HepG2 (cell line): ENCODE measurements around the gene ECM1. TPM values are rescaled to one million over a fixed set of nuclear protein-coding genes. Genes with fewer than 3 reads are reported as not detected.

Experiments used
- ASH2L ChIP-seq: fragments of 300-600, 200-600 bp; sonication (generic); IDR thresholded peaks from 2 replicates; pipeline ENCODE4 v1.7.0; 2017; ENCODE audit warnings: low read depth, mild to moderate bottlenecking, moderate library complexity, mixed read lengths, low read length; ENCODE audit not compliant: insufficient read length
- BRD4 ChIP-seq: sonication (generic); formaldehyde crosslinking; IDR thresholded peaks from 2 replicates; pipeline ENCODE4 v1.4.0; 2020; ENCODE audit warnings: missing genetic modification reagents
- HIVEP1 ChIP-seq: sonication (generic); formaldehyde crosslinking; IDR thresholded peaks from 2 replicates; pipeline ENCODE4 v1.4.0; 2020; ENCODE audit warnings: mild to moderate bottlenecking, missing genetic modification reagents
- HNF4A ChIP-seq: sonication (generic); formaldehyde crosslinking; IDR thresholded peaks from 2 replicates; pipeline ENCODE4 v1.4.0; 2020; ENCODE audit warnings: missing genetic modification reagents
- HNRNPLL ChIP-seq: fragments of 200-400 bp; formaldehyde crosslinking; IDR thresholded peaks from 2 replicates; pipeline ENCODE4 v1.6.1; 2017; ENCODE audit warnings: mild to moderate bottlenecking, low read depth, low read length; ENCODE audit not compliant: poor library complexity, severe bottlenecking
- MEF2D ChIP-seq: sonication (generic); formaldehyde crosslinking; IDR thresholded peaks from 2 replicates; pipeline ENCODE4 v1.5.1; 2020; ENCODE audit warnings: mild to moderate bottlenecking, missing genetic modification reagents
- NKX3-1 ChIP-seq: sonication (generic); formaldehyde crosslinking; IDR thresholded peaks from 2 replicates; pipeline ENCODE4 v1.5.0; 2020; ENCODE audit warnings: missing genetic modification reagents
- PAF1 ChIP-seq: IDR thresholded peaks from 2 replicates; pipeline ENCODE4 v1.6.1; 2016; ENCODE audit warnings: missing genetic modification reagents, missing compliant biosample characterization
- PHF21A ChIP-seq: sonication (generic); formaldehyde crosslinking; IDR thresholded peaks from 2 replicates; pipeline ENCODE4 v1.5.0; 2020; ENCODE audit warnings: mild to moderate bottlenecking, missing genetic modification reagents
- SMARCE1 ChIP-seq: fragments of 450-650 bp; IDR thresholded peaks from 2 replicates; pipeline ENCODE4 v1.6.1; 2017; ENCODE audit warnings: borderline replicate concordance
- WIZ ChIP-seq: sonication (generic); formaldehyde crosslinking; IDR thresholded peaks from 2 replicates; pipeline ENCODE4 v1.5.1; 2020; ENCODE audit warnings: mild to moderate bottlenecking, missing genetic modification reagents
- ZFP90 ChIP-seq: sonication (generic); formaldehyde crosslinking; IDR thresholded peaks from 2 replicates; pipeline ENCODE4 v1.8.0; 2022; ENCODE audit warnings: missing genetic modification reagents, mild to moderate bottlenecking, inconsistent platforms, borderline replicate concordance
- ZNF230 ChIP-seq: sonication (generic); formaldehyde crosslinking; IDR thresholded peaks from 2 replicates; pipeline ENCODE4 v1.4.0; 2020; ENCODE audit warnings: mild to moderate bottlenecking, missing genetic modification reagents
- ZNF234 ChIP-seq: sonication (generic); formaldehyde crosslinking; conservative IDR thresholded peaks from 2 replicates; pipeline ENCODE4 v1.5.1; 2020; ENCODE audit warnings: mild to moderate bottlenecking, missing genetic modification reagents
- ZNF24 ChIP-seq: fragments of 450-650 bp; IDR thresholded peaks from 2 replicates; pipeline ENCODE4 v1.6.1; 2017; ENCODE audit warnings: antibody characterized with exemption, mild to moderate bottlenecking
- ZNF569 ChIP-seq: sonication (generic); formaldehyde crosslinking; IDR thresholded peaks from 2 replicates; pipeline ENCODE4 v1.5.0; 2020; ENCODE audit warnings: mild to moderate bottlenecking, missing genetic modification reagents, moderate library complexity, borderline replicate concordance
- ZNF777 ChIP-seq: sonication (generic); formaldehyde crosslinking; IDR thresholded peaks from 2 replicates; pipeline ENCODE4 v1.4.0; 2020; ENCODE audit warnings: missing genetic modification reagents
- ZNF879 ChIP-seq: sonication (generic); formaldehyde crosslinking; IDR thresholded peaks from 2 replicates; pipeline ENCODE4 v1.8.1; 2023; ENCODE audit warnings: missing genetic modification reagents
- ZSCAN12 ChIP-seq: sonication (generic); formaldehyde crosslinking; IDR thresholded peaks from 2 replicates; pipeline ENCODE4 v1.9.0; 2021; ENCODE audit warnings: mild to moderate bottlenecking, missing genetic modification reagents
- polyA plus RNA-seq, 8 experiments: library from polyadenylated mRNA; depleted of rRNA in 3 of 8; stranded (reverse) in 7 of 8; unstranded in 1 of 8; fragments of >200 nt; fragmentation: Illumina TruSeq in 4 of 8; extraction: Trizol in 4 of 8; gene quantifications; 2 replicates each; pipeline versions ENCODE4 v1.2.1 to v1.2.3, GENCODE V29; 2011 to 2016; ENCODE audit warnings: low read depth in 4 of 8, missing spikeins in 1 of 8, mixed read lengths in 1 of 8; ENCODE audit not compliant: insufficient read depth in 1 of 8
- total RNA-seq, 5 experiments: library from RNA; depleted of rRNA; stranded (reverse); fragments of >200 nt; fragmentation: Illumina TruSeq; extraction: Trizol; gene quantifications; 2 replicates each; pipeline ENCODE4 v1.2.3, GENCODE V29; 2016; ENCODE audit warnings: low read depth in 1 of 5
- TF ChIP-seq, protein P1 (sequence below): IDR thresholded peaks from 2 replicates; pipeline ENCODE4 v1.6.1; 2016; ENCODE audit warnings: mild to moderate bottlenecking, missing biosample characterization, missing genetic modification reagents
- TF ChIP-seq, protein P2 (sequence below): IDR thresholded peaks from 2 replicates; pipeline ENCODE4 v1.6.1; 2012; ENCODE audit warnings: low read length, improper control_type of control experiment
- TF ChIP-seq, protein P3 (sequence below): sonication (generic); formaldehyde crosslinking; IDR thresholded peaks from 2 replicates; pipeline ENCODE4 v1.5.0; 2020; ENCODE audit warnings: missing genetic modification reagents, mild to moderate bottlenecking, borderline replicate concordance
- TF ChIP-seq, protein P4 (sequence below): sonication (generic); formaldehyde crosslinking; IDR thresholded peaks from 2 replicates; pipeline ENCODE4 v1.4.0; 2020; ENCODE audit warnings: missing genetic modification reagents, low read depth, mild to moderate bottlenecking, borderline replicate concordance
- TF ChIP-seq, protein P5 (sequence below): sonication (generic); formaldehyde crosslinking; IDR thresholded peaks from 2 replicates; pipeline ENCODE4 v1.5.0; 2020; ENCODE audit warnings: mild to moderate bottlenecking, missing genetic modification reagents

Gene ECM1
- total and polyA plus RNA-seq, 2 of the 13 experiments (the other 11 are each of a cell fraction or from before 2014, with no cell fraction given) = 0.42 to 1.0 TPM

DNA sequence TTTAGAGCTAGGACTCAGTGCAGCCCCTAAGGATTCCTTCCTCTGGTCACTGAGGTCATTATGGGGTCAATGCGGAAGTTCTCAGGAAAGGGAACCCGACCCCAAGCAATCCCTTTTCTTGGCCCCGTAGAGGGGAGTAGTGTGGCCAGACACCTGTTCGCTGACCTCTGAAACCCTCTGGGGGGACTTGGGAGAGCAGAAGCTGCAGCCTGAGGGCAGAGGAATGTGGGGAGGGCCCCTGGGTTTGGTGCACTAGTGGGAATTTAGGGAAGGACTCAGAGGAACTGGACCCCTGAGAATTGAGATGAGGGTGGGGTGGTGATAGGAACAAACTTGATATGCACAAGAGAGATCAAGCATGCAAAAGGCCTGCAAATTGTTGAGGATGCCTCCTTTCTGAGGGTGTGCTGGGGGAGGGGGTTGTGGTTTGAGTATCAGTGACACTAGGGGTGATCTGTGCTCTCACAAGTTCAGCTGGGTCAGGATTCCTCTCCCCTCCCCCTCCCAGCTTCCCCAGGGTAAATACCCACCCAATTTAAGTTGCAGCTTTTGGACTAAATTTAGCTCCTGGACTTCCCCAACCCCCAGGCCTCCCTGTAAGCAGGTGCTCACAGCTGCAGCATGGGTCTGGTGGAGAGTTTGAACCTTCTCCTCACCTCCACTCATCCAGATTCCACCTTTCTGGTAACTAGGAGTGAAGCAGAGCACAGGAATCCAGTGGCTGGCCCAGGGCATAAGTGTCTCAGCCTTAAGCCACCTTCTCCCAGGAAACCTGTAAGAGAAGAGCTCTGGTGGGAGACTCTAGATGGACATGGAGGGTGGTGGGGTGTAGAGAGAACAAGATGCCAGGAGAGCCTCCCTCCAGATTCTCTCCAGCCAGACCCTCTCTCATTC is 54.8 kb downstream of the ECM1 start (continued):
- no peak for TF ChIP-seq HNF4A (CRISPR knock-in tag)
- TF ChIP-seq, protein P1, sequence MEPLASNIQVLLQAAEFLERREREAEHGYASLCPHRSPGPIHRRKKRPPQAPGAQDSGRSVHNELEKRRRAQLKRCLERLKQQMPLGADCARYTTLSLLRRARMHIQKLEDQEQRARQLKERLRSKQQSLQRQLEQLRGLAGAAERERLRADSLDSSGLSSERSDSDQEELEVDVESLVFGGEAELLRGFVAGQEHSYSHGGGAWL = no peak
- TF ChIP-seq ZNF777 (CRISPR knock-in tag) = no peak
- TF ChIP-seq ZNF569 (CRISPR knock-in tag) = no peak
- no peak for TF ChIP-seq ZNF230
- TF ChIP-seq ZNF24 = no peak
- TF ChIP-seq, protein P2, sequence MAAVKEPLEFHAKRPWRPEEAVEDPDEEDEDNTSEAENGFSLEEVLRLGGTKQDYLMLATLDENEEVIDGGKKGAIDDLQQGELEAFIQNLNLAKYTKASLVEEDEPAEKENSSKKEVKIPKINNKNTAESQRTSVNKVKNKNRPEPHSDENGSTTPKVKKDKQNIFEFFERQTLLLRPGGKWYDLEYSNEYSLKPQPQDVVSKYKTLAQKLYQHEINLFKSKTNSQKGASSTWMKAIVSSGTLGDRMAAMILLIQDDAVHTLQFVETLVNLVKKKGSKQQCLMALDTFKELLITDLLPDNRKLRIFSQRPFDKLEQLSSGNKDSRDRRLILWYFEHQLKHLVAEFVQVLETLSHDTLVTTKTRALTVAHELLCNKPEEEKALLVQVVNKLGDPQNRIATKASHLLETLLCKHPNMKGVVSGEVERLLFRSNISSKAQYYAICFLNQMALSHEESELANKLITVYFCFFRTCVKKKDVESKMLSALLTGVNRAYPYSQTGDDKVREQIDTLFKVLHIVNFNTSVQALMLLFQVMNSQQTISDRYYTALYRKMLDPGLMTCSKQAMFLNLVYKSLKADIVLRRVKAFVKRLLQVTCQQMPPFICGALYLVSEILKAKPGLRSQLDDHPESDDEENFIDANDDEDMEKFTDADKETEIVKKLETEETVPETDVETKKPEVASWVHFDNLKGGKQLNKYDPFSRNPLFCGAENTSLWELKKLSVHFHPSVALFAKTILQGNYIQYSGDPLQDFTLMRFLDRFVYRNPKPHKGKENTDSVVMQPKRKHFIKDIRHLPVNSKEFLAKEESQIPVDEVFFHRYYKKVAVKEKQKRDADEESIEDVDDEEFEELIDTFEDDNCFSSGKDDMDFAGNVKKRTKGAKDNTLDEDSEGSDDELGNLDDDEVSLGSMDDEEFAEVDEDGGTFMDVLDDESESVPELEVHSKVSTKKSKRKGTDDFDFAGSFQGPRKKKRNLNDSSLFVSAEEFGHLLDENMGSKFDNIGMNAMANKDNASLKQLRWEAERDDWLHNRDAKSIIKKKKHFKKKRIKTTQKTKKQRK = no peak
- TF ChIP-seq ZNF234 = no peak
- no peak for TF ChIP-seq HNRNPLL
- TF ChIP-seq SMARCE1 = no peak
- TF ChIP-seq ZSCAN12 (CRISPR knock-in tag) = no peak
- TF ChIP-seq PHF21A = 0 out of 2 replicates have a peak, but pooled peaks have one; percentile 22
- no peak for TF ChIP-seq NKX3-1 (CRISPR knock-in tag)
- TF ChIP-seq ASH2L = no peak
- no peak for TF ChIP-seq WIZ (CRISPR knock-in tag)
- TF ChIP-seq, protein P3, sequence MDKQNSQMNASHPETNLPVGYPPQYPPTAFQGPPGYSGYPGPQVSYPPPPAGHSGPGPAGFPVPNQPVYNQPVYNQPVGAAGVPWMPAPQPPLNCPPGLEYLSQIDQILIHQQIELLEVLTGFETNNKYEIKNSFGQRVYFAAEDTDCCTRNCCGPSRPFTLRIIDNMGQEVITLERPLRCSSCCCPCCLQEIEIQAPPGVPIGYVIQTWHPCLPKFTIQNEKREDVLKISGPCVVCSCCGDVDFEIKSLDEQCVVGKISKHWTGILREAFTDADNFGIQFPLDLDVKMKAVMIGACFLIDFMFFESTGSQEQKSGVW (CRISPR knock-in tag) = no peak
- no peak for TF ChIP-seq HIVEP1
- TF ChIP-seq ZFP90 (CRISPR knock-in tag) = no peak
- no peak for TF ChIP-seq ZNF879 (CRISPR knock-in tag)
- TF ChIP-seq PAF1 (CRISPR knock-in tag) = no peak
- no peak for TF ChIP-seq BRD4 (CRISPR knock-in tag)
- TF ChIP-seq, protein P4, sequence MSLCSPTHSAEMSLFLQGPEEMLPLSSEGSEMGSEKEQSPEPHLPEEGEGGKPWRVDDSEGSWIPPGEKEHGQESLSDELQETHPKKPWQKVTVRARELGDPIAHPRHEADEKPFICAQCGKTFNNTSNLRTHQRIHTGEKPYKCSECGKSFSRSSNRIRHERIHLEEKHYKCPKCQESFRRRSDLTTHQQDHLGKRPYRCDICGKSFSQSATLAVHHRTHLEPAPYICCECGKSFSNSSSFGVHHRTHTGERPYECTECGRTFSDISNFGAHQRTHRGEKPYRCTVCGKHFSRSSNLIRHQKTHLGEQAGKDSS (CRISPR knock-in tag) = no peak
- TF ChIP-seq, protein P5, sequence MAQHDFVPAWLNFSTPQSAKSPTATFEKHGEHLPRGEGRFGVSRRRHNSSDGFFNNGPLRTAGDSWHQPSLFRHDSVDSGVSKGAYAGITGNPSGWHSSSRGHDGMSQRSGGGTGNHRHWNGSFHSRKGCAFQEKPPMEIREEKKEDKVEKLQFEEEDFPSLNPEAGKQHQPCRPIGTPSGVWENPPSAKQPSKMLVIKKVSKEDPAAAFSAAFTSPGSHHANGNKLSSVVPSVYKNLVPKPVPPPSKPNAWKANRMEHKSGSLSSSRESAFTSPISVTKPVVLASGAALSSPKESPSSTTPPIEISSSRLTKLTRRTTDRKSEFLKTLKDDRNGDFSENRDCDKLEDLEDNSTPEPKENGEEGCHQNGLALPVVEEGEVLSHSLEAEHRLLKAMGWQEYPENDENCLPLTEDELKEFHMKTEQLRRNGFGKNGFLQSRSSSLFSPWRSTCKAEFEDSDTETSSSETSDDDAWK = no peak
- TF ChIP-seq MEF2D (CRISPR knock-in tag) = peak; percentile 82; the same call in 1 of the 2 replicates
